GM21723 (cell line): ENCODE data around the gene MRPL49.

Experiments
- ATAC-seq: cut with Tn5 transposase; IDR thresholded peaks from one replicate; pipeline ENCODE4 v1.9.1; 2021; ENCODE audit warnings: mild to moderate bottlenecking, moderate library complexity; ENCODE audit not compliant: unreplicated experiment

MRPL49 gene

GRCh38 chr11:65102142-65103095 lies 19.7 kb upstream of the MRPL49 start:
- no peak for ATAC-seq

DNA sequence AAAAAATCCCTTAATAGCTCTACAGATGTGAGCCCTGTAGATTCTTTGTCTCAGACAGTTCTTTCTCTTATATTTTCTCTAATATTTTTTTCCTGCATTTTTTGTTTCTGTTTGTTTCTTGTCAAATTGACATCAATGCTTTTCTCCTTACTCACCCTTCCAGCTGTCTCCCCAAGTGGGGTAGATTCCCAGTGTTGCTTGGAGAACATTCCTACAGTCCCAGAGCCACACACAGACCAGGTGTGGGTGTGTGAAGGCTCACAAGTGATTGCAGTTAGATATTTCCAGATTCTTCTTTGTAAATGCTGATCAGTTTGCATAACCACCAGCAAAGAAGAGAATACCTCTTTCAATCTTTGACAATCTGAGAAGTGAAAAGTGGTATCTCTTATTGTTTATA lies 18.6 kb upstream of the MRPL49 start:
- no peak for ATAC-seq

- ATAC-seq, result no peak
Observed at GRCh38 chr11:65104628-65105027, 17.5 kb upstream of the MRPL49 start.

DNA sequence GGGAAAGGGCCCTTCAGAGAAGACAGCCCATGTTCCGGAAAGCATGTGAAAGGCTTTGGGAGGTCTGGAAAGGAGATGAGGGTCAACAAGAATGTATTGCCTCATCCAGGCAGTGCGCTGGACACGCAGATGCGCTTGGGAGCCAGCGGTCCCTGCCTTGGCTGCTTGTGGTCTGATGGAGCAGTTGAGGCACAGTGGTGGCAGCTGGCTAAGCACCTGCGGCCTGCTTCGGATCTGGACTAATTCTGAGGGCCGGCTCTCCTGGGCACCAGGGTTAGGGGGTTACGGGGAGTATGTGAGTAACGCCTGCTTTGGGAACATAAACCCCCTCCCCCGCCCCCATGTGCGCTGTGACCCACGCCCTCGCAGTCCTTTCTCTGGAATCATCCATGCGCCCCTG lies 15.0 kb upstream of the MRPL49 start:
- ATAC-seq, result no peak

DNA sequence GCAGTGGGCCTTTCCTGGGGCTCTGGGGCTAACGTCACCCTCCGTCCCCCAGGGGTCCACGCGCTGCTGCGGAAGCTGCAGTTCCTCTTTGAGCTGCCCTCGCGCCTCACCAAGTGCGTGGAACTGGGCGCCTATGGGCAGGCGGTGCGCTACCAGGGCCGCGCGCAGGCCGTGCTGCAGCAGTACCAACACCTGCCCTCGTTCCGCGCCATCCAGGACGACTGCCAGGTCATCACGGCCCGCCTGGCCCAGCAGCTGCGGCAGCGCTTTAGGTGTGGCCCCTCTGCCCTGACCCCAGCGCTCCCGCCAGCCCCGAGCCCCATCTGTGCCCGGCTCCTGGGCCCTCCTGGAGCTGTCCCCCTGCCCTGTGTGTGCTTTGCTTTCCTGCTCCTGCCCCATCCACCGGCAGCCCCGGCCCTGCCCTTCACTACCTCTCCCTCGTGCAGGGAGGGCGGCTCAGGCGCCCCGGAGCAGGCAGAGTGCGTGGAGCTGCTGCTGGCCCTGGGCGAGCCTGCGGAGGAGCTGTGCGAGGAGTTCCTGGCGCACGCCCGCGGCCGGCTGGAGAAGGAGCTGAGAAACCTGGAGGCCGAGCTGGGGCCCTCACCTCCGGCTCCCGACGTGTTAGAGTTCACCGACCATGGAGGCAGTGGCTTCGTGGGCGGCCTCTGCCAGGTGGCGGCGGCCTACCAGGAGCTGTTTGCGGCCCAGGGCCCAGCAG lies 14.2 kb upstream of the MRPL49 start:
- ATAC-seq, result no peak

GRCh38 chr11:65108469-65109123 lies 13.5 kb upstream of the MRPL49 start:
- no peak for ATAC-seq

GRCh38 chr11:65109231-65110198 lies 12.6 kb upstream of the MRPL49 start:
- ATAC-seq, result no peak

GRCh38 chr11:65110354-65110861 lies 11.7 kb upstream of the MRPL49 start:
- peak; percentile 32 for ATAC-seq

GRCh38 chr11:65111159-65111743 lies 10.9 kb upstream of the MRPL49 start:
- no peak for ATAC-seq

DNA sequence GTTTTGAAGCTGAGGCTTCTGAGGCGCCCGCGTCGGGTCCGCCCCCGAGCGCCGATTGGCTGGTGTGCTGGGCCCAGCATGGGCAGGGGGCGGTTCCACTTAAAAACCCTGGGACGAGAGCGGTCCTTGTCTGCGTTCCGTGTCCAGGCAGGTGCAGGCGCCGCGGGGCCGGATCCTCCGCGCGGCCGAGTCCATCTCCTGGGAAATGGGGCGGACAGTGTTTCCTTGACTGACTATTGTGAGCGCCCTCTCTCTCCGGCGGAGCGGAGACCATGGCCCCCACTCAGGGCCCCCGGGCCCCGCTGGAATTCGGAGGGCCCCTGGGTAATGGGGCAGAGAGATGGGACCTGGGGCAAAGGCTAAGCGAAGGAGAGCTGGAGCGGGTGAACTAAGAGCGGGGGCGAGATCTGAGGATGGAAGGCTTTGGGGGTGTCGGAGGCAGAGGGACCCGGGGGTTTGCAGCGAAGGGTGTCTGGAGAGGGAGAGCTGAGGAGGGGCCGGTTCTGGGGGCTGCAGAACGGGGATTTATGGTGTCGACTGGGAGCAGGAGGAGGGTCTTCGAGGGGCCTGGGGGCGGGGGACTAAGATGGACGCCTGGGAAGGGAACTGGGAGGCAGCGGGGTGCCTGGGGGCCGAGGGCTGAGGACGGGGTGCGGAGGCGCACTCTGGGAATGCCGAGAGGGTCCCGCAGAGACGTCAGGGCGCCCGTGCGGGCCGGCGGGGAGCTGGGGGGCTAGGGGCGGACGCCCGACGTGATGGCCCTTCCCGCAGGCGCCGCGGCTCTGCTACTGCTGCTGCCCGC lies 10.2 kb upstream of the MRPL49 start, which contains the start of gene TM7SF2:
Gene TM7SF2 (plus strand): TSS at position 129 of the 802 bp plus-strand sequence. CDS start 144 bp downstream, at position 273.
- ATAC-seq, result peak; percentile 57

DNA sequence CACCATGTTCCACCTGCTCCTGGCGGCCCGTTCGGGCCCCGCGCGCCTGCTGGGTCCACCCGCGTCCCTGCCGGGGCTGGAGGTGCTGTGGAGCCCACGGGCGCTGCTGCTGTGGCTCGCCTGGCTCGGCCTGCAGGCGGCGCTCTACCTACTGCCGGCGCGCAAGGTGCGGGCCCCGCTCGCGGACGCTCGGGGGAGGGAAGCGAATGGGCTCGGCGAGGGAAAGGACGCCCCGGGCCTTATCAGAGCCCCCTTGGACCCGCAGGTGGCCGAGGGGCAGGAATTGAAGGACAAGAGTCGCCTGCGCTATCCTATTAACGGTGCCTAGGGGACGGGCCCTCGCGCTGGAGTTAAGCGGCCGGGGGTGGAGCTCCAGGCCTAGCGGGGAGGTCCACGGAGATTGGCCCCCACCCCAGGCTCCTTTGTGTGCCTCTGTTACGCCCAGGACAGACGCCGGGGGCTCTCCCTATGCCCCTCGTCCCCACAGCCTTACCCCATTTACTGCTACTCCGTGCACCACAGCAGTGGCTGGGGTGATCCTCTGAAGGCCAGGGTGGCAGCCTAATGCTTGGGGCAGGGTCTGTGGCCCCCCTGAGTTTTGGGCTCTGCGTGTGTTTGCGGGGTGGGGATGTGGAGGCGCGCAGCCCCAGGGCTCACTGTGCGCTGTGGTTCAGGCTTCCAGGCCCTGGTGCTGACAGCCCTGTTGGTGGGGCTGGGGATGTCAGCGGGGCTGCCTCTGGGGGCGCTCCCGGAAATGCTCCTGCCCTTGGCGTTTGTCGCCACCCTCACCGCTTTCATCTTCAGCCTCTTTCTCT lies 9.4 kb upstream of the MRPL49 start:
- ATAC-seq, result peak; percentile 38

- no peak for ATAC-seq
Observed at GRCh38 chr11:65113361-65113756, 8.8 kb upstream of the MRPL49 start.

- no peak for ATAC-seq
Observed at GRCh38 chr11:65113839-65114238, 8.3 kb upstream of the MRPL49 start.

- ATAC-seq, result no peak
Observed at GRCh38 chr11:65114538-65115171, 7.5 kb upstream of the MRPL49 start.

DNA sequence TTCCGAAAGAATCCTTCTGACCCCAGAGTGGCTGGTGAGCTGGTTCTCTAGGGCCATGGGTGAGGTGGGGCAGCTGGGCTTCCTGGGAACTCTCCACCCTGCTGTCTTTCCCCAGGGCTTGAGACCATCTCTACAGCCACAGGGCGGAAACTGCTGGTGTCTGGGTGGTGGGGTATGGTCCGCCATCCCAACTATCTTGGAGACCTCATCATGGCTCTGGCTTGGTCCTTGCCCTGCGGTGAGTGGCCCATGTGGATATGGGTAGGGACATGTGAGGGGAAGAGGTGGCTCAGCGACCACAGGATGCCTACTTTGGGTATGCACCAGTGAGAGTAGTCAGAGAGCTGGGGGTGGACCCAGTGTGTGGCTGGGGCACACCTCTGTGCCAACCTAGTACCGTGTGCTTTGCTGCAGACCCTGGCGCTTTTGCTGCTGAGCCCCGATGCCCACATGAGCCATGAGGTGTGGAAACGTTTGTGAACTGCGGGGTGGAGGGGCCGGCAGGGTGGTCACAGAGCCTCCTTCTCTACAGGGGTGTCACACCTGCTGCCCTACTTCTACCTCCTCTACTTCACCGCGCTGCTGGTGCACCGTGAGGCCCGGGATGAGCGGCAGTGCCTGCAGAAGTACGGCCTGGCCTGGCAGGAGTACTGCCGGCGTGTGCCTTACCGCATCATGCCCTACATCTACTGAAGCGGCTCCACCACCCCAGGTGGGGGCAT lies 6.6 kb upstream of the MRPL49 start:
- ATAC-seq, result no peak

GRCh38 chr11:65116370-65117205 lies 5.5 kb upstream of the MRPL49 start:
- peak; percentile 0 for ATAC-seq
